Activated T-helper 1 cell treated with anti-CD3 and anti-CD28 coated beads, Interleukin-12 subunit alpha, Interleukin-12 subunit beta, Interleukin-2, Interleukin-4 antibody, amounts not matched to agents 30 ng/mL and 10 ng/mL and 1 ng/mL, durations not matched to agents 14 hours and 24 hours and 36 hours (primary cell): ENCODE measurements around the gene PDILT. TPM values are rescaled to one million over a fixed set of nuclear protein-coding genes. Genes with fewer than 3 reads are reported as not detected.

Source experiments
- DNase-seq: peaks from one replicate; pipeline ENCODE4 v3.0.0; 2021; ENCODE audit warnings: low spot score
- H3K27ac Mint-ChIP-seq: one replicate; pipeline ENCODE4 v1.8.0; 2021; ENCODE audit warnings: mild to moderate bottlenecking, mixed read lengths
- H3K27me3 Mint-ChIP-seq: one replicate; pipeline ENCODE4 v1.8.0; 2022; ENCODE audit warnings: mild to moderate bottlenecking, moderate library complexity, mixed read lengths; ENCODE audit not compliant: insufficient read depth
- H3K36me3 Mint-ChIP-seq: one replicate; pipeline ENCODE4 v1.8.0; 2021; ENCODE audit warnings: low read depth, mixed read lengths
- H3K4me1 Mint-ChIP-seq: one replicate; pipeline ENCODE4 v1.8.0; 2021; ENCODE audit warnings: low read depth, mixed read lengths
- H3K4me3 Mint-ChIP-seq: one replicate; pipeline ENCODE4 v1.8.0; 2021; ENCODE audit warnings: mild to moderate bottlenecking, moderate library complexity, mixed read lengths
- H3K9me3 Mint-ChIP-seq: one replicate; pipeline ENCODE4 v1.8.0; 2021; ENCODE audit warnings: mixed read lengths
- intact Hi-C: fragments of 100-400 bp; cut with micrococcal nuclease; formaldehyde crosslinking; loops from one replicate; pipeline ENCODE4 v1.15.1; 2024
- total RNA-seq: library from RNA; stranded (reverse); gene quantifications from 2 replicates; pipeline ENCODE4 v1.2.3, GENCODE V29; 2022

Gene PDILT
- total RNA-seq, 1 donor from 2014 or later, result not detected

DNA sequence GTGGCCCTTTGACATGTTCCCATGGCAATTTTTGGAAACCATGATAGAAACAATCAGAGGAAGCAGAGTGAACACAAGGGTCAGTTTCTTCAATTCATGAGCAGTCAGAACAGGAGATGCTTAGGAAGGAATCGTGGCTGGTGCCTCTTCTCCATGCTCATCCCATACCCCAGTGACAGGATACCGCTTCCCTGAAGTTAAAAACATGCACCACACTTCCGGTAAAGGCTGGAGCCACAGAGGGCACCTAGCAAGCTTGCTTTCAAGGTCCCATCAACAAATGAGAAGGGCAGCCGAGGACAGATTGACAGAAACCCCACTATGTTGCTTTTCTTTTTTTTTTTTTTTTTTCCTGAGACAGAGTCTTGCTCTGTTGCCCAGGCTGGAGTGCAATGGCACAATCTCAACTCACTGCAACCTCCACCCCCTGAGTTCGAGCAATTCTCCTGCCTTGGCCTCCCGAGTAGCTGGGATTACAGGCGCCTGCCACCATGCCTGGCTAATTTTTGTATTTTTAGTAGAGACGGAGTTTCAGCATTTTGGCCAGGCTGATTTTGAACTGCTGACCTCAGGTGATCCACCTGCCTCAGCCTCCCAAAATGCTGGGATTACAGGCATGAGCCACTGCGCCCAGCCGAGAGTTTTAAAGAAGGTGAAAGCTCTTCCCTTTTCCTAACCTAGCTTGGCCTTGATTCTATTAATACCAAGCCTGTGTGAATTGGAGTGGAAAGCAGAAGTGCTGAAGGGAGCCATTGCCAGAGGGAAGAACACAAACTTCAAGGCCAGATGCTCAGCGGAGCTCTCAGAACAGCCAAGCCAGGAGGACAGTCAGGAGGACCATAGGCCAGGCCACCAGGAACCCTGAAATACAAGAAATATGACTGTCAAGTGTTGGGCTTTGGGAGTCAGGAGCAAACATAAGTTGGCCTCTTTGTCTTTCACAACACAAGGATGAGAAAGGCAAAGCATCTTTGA, 93.8 kb downstream of the PDILT start:
- Mint-ChIP-seq H3K27ac (no peak overlapping the region), H3K9me3 (no peaks in the 10 kb centered on the region), H3K4me1 (no peaks in the 10 kb centered on the region), H3K27me3 (no peaks in the 10 kb centered on the region), H3K4me3 (no peak overlapping the region), H3K36me3 (no peaks in the 10 kb centered on the region)
- no peak for DNase-seq
- intact Hi-C loops, result no loop called here

DNA sequence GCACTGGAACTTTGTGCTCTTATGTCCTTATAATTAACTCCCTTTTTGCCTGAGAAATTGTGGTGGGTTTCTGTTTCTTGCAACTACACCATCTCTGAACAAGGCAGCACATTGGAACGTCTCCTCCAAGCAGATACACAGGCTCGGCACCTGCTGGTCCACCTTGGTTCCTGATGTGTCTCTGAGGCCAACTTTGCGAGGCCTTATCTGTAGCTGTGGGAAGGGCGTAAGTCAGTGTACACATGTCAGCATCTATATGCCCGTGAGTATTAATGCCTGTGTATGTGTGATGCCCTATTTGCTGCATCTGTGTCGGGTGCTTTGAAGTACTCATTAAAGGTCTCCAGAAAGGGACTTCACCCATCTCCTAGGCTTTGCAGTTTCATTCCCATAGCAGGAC, 94.8 kb downstream of the PDILT start:
- H3K4me3 Mint-ChIP-seq, result no peak overlapping the region
- H3K27ac Mint-ChIP-seq, result no peak overlapping the region
- no peaks in the 10 kb centered on the region for H3K4me1 Mint-ChIP-seq
- H3K27me3 Mint-ChIP-seq, result no peaks in the 10 kb centered on the region
- H3K9me3 Mint-ChIP-seq, result no peaks in the 10 kb centered on the region
- intact Hi-C loops, result no loop called here
- no peaks in the 10 kb centered on the region for H3K36me3 Mint-ChIP-seq
- DNase-seq, result no peak

Other genes starting within 250 kb of the PDILT start
- not detected in 2 replicates for gene GP2, start 77.2 kb downstream of the PDILT start, total RNA-seq
- not detected in 2 replicates for gene UMOD, start 52.0 kb downstream of the PDILT start, total RNA-seq
- gene ACSM5, start 4.8 kb upstream of the PDILT start, total RNA-seq, result not detected in 2 replicates
- gene ACSM2A, start 46.8 kb upstream of the PDILT start, total RNA-seq, result not detected in 2 replicates
- gene ACSM2B, start 171.6 kb upstream of the PDILT start, total RNA-seq, result not detected in 2 replicates